Upper lobe of right lung (tissue), 1 donor: Measurements from ENCODE around the gene METTL24. TPM values are rescaled to one million over a fixed set of nuclear protein-coding genes. Genes with fewer than 3 reads are reported as not detected.

Experiments
- ATAC-seq: fragments of 200-7000 bp; cut with Tn5 transposase; one replicate; pipeline ENCODE4 v1.9.1; 2020; ENCODE audit warnings: mild to moderate bottlenecking, moderate library complexity
- DNase-seq: peaks from one replicate; pipeline ENCODE4 v3.0.0-alpha.2; 2020
- H3K27ac ChIP-seq: fragments of 200-600 bp; one replicate; pipeline ENCODE4 v1.8.0; 2022
- H3K27me3 ChIP-seq: fragments of 200-600 bp; one replicate; pipeline ENCODE4 v1.8.0; 2022; ENCODE audit warnings: mild to moderate bottlenecking
- H3K36me3 ChIP-seq: fragments of 200-600 bp; one replicate; pipeline ENCODE4 v1.8.0; 2022
- H3K4me1 ChIP-seq: fragments of 200-600 bp; one replicate; pipeline ENCODE4 v1.8.0; 2022
- H3K4me3 ChIP-seq: fragments of 200-600 bp; one replicate; pipeline ENCODE4 v1.8.0; 2022; ENCODE audit warnings: mild to moderate bottlenecking
- H3K9me3 ChIP-seq: fragments of 200-600 bp; one replicate; pipeline ENCODE4 v1.8.0; 2022
- CTCF ChIP-seq: fragments of 200-600 bp; IDR thresholded peaks from one replicate; pipeline ENCODE4 v1.8.0; 2022; ENCODE audit warnings: antibody characterized with exemption
- intact Hi-C: fragments of 100-400 bp; cut with DNase I; formaldehyde crosslinking; loops from one replicate; pipeline ENCODE4 v1.11.0; 2022
- total RNA-seq: library from RNA; stranded (reverse); fragmentation: NEBNext Ultra II Directional; extraction: Animal tissue kit (Norgen Biotek cat#: 25700); gene quantifications from one replicate; pipeline ENCODE4 v1.2.1, GENCODE V29; 2021
- donor health status: DM: no; HTN: yes; CAD: no; lungs with severe emphysema.

METTL24 gene
- total RNA-seq, 1 donor from 2014 or later: 3.7 TPM

- intact Hi-C loops: no loop called here
- H3K27ac ChIP-seq: no peak overlapping the region
- no peak for TF ChIP-seq CTCF
- DNase-seq (no peak), ATAC-seq (no peak)
- no peaks in the 10 kb centered on the region for H3K4me1 ChIP-seq
- H3K9me3 ChIP-seq: no peaks in the 10 kb centered on the region
- no peak overlapping the region for H3K4me3 ChIP-seq
- H3K36me3 ChIP-seq: no peaks in the 10 kb centered on the region
- H3K27me3 ChIP-seq: no peaks in the 10 kb centered on the region
Observed at GRCh38 chr6:110340392-110340965, 17.7 kb downstream of the METTL24 start.

- DNase-seq: no peak
- Histone ChIP-seq H3K36me3 (no peaks in the 10 kb centered on the region), H3K9me3 (no peaks in the 10 kb centered on the region), H3K4me3 (no peak overlapping the region), H3K4me1 (no peaks in the 10 kb centered on the region), H3K27ac (no peak overlapping the region), H3K27me3 (no peaks in the 10 kb centered on the region)
- no peak for ATAC-seq
- no peak for TF ChIP-seq CTCF
- intact Hi-C loops: no loop called here
Observed at GRCh38 chr6:110338820-110339470, 19.2 kb downstream of the METTL24 start.

- H3K36me3 ChIP-seq: no peaks in the 10 kb centered on the region
- no peak for ATAC-seq
- no peak for DNase-seq
- no peaks in the 10 kb centered on the region for H3K9me3 ChIP-seq
- no peak overlapping the region for H3K4me3 ChIP-seq
- no peak overlapping the region for H3K27ac ChIP-seq
- intact Hi-C loops: no loop called here
- no peaks in the 10 kb centered on the region for H3K27me3 ChIP-seq
- no peak for TF ChIP-seq CTCF
- H3K4me1 ChIP-seq: no peaks in the 10 kb centered on the region
Observed at GRCh38 chr6:110337486-110337885, 20.7 kb downstream of the METTL24 start.

- no peak overlapping the region for H3K27ac ChIP-seq
- H3K4me3 ChIP-seq: no peak overlapping the region
- no peaks in the 10 kb centered on the region for H3K9me3 ChIP-seq
- intact Hi-C loops: no loop called here
- no peaks in the 10 kb centered on the region for H3K36me3 ChIP-seq
- H3K27me3 ChIP-seq: no peaks in the 10 kb centered on the region
- no peak for ATAC-seq
- peaks cover 6% of the 10 kb centered on the region for H3K4me1 ChIP-seq
- DNase-seq: no peak
- TF ChIP-seq CTCF: no peak
Observed at GRCh38 chr6:110334423-110335180, 23.5 kb downstream of the METTL24 start.

GRCh38 chr6:110332281-110332680, 25.9 kb downstream of the METTL24 start:
- no peak overlapping the region for H3K4me3 ChIP-seq
- ATAC-seq (no peak), DNase-seq (no peak)
- H3K4me1 ChIP-seq: peaks cover 6% of the 10 kb centered on the region
- TF ChIP-seq CTCF: no peak
- no peak overlapping the region for H3K27ac ChIP-seq
- intact Hi-C loops: no loop called here
- H3K36me3 ChIP-seq: no peaks in the 10 kb centered on the region
- no peaks in the 10 kb centered on the region for H3K27me3 ChIP-seq
- H3K9me3 ChIP-seq: no peaks in the 10 kb centered on the region
